Rectal smooth muscle tissue (tissue), 1 donor: Measurements from ENCODE around the gene TTC23.
"Not testable (repeated sequence)": the region's sequence is repeated elsewhere in the genome, so short reads cannot be mapped to it uniquely, and the experiment has no call there.

ENCODE experiments used
- H3K27ac ChIP-seq: one replicate; pipeline ENCODE4 v1.7.0; 2013; ENCODE audit warnings: low read depth, low read length, inconsistent platforms
- H3K27me3 ChIP-seq: one replicate; pipeline ENCODE4 v1.7.0; 2013; ENCODE audit warnings: low read length; ENCODE audit not compliant: control insufficient read depth, insufficient read depth
- H3K36me3 ChIP-seq: one replicate; pipeline ENCODE4 v1.7.0; 2013; ENCODE audit warnings: low read length; ENCODE audit not compliant: control insufficient read depth, insufficient read depth
- H3K4me1 ChIP-seq: one replicate; pipeline ENCODE4 v1.7.0; 2013; ENCODE audit warnings: low read length; ENCODE audit not compliant: control insufficient read depth, insufficient read depth
- H3K4me3 ChIP-seq: one replicate; pipeline ENCODE4 v1.7.0; 2013; ENCODE audit warnings: low read length
- H3K9ac ChIP-seq: one replicate; pipeline ENCODE4 v1.7.0; 2013; ENCODE audit warnings: low read length

TTC23 gene

DNA sequence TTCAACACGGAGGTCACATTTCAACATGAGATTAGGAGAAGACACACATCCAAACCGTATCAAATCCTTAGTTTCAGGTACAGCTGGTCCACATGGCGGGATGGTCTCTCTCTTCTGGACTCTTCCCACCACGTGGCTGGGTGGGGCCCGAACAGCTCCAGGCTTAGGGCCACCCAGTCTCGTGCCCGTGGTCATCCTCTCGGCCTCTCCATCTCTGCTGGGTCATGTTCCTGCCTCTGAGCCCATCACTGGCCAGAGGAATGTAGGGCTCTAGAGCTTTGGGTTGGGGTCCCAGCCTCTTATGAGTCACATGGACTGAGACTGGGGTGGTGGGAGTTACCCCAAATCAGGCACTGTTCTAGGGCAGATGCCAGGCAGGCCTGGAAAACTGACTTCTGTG lies 132.3 kb downstream of the TTC23 start:
- Histone ChIP-seq H3K36me3 (peaks cover 2% of the 10 kb centered on the region), H3K4me3 (no peak overlapping the region), H3K27me3 (no peaks in the 10 kb centered on the region), H3K9ac (no peak overlapping the region), H3K27ac (peak overlapping the region; percentile 74), H3K4me1 (peaks cover 69% of the 10 kb centered on the region)

DNA sequence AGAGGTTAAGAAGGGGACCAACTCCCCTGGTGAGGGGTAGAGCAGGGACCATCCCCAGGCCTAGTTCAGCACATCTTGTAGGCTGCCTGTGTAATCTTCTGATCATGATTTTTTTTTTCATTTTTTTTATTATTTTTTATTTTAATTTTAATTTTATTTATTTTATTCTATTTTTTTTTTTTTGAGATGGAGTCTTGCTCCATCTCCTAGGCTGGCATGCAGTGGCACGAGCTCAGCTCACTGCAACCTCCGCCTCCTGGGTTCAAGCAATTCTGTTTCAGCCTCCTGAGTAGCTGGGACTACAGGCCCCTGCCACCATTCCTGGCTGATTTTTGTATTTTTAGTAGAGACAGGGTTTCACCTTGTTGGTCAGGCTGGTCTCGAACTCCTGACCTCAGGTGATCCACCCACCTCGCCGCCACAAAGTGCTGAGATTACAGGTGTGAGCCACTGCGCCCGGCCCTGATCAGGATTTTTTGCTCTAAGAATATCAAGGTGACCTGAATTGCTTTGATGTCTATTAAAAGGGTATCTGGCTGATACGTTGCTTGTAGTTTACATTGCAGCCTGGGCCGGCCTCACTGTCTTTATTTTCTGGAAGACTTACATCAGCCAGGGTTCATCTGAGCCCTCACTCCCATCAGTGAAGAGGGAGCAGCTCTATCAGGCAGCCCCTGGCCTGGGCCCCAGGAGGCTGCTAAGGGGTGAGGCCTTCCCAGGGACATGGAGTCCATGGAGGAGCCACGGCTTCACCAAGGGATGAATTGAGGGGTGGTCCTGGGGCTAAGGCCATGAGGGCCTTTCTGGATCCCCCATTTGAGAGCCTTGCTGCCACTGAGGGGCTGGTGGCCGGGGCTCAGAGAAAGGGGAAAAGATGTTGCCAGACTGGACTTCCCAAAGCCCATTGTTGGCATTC lies 133.8 kb downstream of the TTC23 start:
- Histone ChIP-seq H3K36me3 (peaks cover 2% of the 10 kb centered on the region), H3K4me3 (no peak overlapping the region), H3K27ac (peak overlapping the region; percentile 86), H3K4me1 (peaks cover 67% of the 10 kb centered on the region), H3K27me3 (no peaks in the 10 kb centered on the region), H3K9ac (no peak overlapping the region)

DNA sequence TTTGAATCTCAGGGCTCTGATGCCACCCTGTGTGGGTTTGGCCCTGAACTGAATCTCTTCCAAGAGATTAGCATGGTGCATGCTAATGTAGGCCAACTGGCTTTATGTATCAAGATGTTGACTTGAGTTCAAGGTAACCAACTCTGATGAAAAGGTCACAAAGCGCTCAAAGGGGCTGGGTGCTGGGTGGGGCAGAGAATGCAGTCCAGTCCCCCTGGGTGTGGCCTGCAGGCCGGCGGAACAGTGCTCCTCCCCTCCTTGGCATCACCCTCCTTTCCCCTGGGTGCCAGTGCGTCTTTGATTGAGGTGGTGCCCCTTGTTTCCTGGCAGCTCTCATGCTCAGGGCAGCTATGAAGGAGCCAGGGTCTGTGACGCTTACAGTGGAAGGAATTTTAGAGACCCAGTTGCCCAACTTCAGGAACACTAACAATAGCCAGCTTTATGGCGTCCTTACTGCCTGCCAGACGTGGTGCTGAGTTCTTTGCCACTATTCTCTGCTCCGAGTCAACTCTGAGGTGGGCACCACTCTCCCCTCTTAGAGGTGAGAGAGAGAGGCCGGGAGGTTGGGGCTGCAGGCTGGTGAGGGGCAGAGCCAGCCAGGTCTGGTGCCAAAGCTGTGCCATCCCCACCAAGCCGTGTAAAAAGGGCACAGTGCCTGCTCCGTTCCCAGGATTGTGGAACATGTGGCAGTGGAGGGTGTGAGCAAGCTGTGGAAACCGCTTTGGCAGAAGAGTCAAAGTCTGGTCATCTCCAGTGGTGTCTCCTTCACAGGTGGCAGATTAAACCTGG lies 134.7 kb downstream of the TTC23 start:
- no peaks in the 10 kb centered on the region for H3K27me3 ChIP-seq
- H3K4me1 ChIP-seq, result peaks cover 59% of the 10 kb centered on the region
- H3K27ac ChIP-seq, result peak overlapping the region; percentile 86
- no peak overlapping the region for H3K9ac ChIP-seq
- H3K36me3 ChIP-seq, result peaks cover 2% of the 10 kb centered on the region
- no peak overlapping the region for H3K4me3 ChIP-seq

DNA sequence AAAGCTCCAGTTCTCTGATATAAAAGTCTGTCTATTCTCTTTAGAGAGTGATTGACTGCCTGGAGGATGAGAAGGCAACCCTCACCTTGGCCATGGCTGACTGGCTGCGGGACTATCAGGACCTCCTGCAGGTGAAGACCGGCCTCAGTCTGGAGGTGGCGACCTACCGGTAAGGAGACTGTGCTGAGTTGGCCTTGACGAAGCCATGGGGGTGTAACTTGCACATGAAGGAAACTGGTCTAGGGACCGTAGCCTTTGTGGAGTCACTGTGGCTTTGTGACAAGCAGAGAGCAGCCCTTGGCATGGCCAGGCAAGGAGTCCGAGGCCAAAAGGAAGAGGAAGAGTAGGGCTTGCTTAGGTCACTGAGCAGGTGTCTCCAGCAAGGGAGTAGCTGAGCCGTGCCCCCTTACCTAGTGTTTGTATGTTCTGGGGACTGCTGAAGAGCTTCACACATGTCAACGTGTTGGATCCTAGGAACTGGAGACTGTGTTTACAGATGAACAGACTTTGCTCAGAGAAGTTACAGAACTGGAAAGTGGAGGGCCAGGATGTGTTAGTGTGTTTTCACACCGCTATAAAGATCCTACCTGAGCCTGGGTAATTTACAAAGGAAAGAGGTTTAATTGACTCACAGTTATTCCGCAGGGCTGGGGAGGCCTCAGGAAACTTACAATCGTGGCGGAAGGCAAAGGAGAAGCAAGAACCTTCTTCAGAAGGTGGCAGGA lies 135.7 kb downstream of the TTC23 start:
- H3K27me3 ChIP-seq, result no peaks in the 10 kb centered on the region
- no peak overlapping the region for H3K4me3 ChIP-seq
- H3K27ac ChIP-seq, result peak overlapping the region; percentile 86
- peaks cover 53% of the 10 kb centered on the region for H3K4me1 ChIP-seq
- peaks cover 2% of the 10 kb centered on the region for H3K36me3 ChIP-seq
- H3K9ac ChIP-seq, result no peak overlapping the region

DNA sequence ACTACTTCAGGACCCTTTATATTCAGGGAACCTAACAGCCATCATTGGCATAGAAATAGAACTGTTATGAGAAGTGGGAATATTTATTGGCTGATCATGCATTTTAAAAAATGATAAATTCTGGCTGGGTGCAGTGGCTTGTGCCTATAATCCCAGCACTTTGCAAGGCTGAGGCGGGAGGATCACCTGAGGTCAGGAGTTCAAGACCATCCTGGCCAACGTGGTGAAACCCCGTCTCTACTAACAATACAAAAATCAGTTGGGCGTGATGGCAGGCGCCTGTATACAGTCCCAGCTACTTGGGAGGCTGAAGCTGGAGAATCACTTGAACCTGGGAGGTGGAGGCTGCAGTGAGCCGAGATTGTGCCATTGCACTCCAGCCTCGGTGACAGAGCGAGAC lies 137.7 kb downstream of the TTC23 start:
- peak overlapping the region; percentile 16 for H3K4me3 ChIP-seq
- not testable (repeated sequence) for H3K27me3 ChIP-seq, H3K9ac ChIP-seq, H3K36me3 ChIP-seq
- peaks cover 35% of the 10 kb centered on the region for H3K4me1 ChIP-seq
- peak overlapping the region; percentile 61 for H3K27ac ChIP-seq

DNA sequence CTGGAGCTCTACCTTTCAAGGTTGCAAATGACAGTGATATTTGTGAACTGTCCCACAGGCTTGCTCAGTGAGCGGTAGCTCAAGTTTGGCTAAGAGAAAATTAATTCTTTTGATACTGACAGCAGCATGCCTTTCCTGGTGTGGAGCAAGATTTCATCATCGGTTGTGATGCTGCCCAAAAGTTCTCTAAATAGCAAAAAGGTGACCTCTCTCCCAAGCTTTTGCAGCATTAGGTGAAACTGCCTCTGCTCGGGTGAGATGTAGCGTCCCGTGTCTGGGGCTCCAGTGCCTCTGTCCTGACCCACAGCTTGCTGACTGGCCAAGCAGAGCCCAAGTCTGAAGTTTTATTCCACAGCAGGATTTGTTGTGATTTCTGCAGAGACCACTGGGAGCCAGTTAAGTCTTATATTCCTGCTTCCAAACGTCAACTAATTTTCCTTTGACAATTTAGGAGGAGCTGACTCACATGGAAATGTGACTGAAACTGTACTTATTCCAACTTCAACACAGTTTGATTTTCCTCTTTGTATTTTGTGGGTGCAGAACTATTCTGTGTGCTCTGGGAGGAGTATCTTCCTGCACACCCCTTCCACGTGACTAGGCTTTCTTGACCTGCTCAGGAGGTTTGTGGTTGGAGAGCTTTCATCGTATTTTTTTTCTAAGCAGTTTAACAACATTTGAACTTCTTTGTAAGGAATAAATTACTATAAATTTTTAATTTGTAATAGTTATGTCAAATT lies 138.6 kb downstream of the TTC23 start:
- H3K9ac ChIP-seq, result no peak overlapping the region
- no peaks in the 10 kb centered on the region for H3K27me3 ChIP-seq
- H3K27ac ChIP-seq, result peak overlapping the region; percentile 99
- H3K36me3 ChIP-seq, result peaks cover 1% of the 10 kb centered on the region
- H3K4me3 ChIP-seq, result peak overlapping the region; percentile 80
- peaks cover 35% of the 10 kb centered on the region for H3K4me1 ChIP-seq

DNA sequence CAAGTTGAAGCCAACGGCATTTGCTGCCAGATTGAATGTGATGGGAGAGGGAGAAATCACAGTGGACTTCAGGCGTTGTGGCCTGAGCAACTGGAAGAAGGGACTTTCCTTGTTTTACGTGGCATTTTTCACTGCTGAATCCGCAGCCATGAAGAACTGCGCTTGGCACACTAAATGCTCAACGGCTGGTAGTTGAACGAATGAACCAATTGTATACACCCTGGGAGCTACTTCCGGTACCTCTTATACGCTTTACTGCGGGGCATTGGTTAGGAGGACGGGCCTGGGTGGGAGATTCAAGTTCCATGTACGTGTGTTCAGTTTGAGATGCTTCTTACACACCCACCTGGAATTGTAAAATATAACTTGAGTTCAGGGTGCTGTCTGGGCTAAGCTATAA lies 139.3 kb downstream of the TTC23 start:
- Histone ChIP-seq H3K4me1 (peaks cover 35% of the 10 kb centered on the region), H3K27ac (peak overlapping the region; percentile 99), H3K27me3 (no peaks in the 10 kb centered on the region), H3K4me3 (peak overlapping the region; percentile 80), H3K36me3 (no peaks in the 10 kb centered on the region), H3K9ac (no peak overlapping the region)

DNA sequence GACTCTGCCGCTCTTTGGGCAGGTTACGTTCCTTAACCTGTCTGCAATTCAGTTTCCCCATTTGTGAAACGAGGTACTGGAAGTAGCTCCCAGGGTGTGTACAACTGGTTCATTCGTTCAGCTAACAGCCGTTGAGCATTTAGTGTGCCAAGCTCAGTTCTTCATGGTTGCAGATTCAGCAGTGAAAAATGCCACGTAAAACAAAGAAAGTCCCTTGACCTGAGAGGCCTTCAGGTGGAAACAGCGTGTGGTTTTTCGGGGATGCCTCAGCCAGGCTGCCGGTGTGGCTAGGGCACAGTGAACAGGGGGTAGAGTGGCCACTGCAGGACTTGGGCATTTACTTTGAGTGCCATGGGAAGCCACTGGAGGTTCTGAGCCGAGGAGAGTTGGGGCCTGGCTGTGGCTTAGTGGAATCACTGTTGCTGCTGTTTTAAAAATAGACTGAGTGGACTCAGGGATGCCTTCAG lies 139.8 kb downstream of the TTC23 start:
- Histone ChIP-seq H3K4me3 (peak overlapping the region; percentile 80), H3K9ac (no peak overlapping the region), H3K36me3 (no peaks in the 10 kb centered on the region), H3K27me3 (no peaks in the 10 kb centered on the region), H3K27ac (peak overlapping the region; percentile 99), H3K4me1 (peaks cover 30% of the 10 kb centered on the region)

DNA sequence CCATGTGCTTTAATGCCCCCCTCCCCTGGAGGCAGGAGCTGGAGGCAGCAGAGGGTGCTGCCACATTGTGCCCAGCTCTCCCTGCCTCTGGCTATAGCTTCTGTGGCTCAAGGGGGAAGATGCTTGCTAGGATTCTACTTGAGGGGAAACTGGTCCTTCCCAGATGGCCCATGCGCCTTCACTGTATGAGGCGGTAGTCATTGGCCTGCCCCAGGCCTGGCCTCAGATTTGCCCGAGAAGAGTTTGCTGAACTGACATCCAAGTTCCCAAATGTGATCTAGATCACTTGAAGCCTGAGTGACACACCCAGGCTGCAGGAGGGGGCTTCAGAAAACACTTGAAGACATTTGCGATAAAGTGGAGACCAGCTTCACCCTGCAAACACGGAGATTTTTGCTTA lies 140.4 kb downstream of the TTC23 start:
- Histone ChIP-seq H3K4me3 (peak overlapping the region; percentile 80), H3K9ac (no peak overlapping the region), H3K36me3 (no peaks in the 10 kb centered on the region), H3K27me3 (no peaks in the 10 kb centered on the region), H3K4me1 (peaks cover 24% of the 10 kb centered on the region), H3K27ac (peak overlapping the region; percentile 99)

DNA sequence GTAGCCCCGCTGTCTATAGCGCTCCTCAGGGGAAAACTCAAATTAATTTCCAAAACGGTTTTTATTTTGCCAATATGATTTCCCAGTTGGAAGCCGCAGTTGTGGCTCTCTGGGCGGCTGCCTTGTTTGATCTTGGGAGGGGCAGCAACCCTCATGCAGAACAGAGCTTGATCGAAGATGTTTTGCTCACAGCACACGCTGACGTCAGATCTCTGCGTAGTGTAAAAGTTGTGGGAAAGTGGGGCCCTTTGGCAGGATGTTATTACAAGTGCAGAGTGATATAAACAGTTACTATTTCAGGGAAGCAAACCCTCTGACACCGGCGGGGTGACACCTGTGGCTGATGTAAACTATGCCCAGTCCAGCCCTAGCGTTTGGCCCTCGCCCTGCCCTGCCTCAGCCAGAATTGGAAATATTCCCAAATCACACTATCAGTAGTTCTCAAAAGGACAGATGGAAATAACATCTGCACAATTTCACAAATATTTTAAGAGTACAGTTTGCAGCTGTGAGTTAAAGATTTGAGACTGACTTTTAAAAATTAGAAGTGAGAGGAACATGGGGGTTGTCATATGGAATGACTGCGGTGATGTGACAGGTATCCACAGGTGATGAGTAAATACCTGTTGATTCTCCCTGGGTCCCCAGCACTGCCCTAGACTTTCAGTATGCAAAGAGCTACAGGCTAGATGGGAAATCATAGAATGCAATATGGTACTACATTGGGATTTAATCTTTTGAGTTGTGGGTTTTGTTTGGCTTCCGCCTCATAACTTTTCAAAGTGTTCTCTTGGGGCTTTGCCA lies 142.8 kb downstream of the TTC23 start:
- Histone ChIP-seq H3K4me3 (peak overlapping the region; percentile 80), H3K27me3 (no peaks in the 10 kb centered on the region), H3K36me3 (no peaks in the 10 kb centered on the region), H3K27ac (peak overlapping the region; percentile 99), H3K4me1 (peaks cover 13% of the 10 kb centered on the region), H3K9ac (no peak overlapping the region)
